GM23338 (cell line): ENCODE results near the gene RGS17.

Experiments used
- CREB1 ChIP-seq: fragments of 250-450 bp; sonication (Bioruptor Pico); IDR thresholded peaks from 2 replicates; pipeline ENCODE4 v1.5.0; 2020; ENCODE audit warnings: low read depth, mild to moderate bottlenecking, moderate library complexity
- EZH2 ChIP-seq: fragments of 200-600 bp; sonication (generic); IDR thresholded peaks from one replicate; pipeline ENCODE4 v1.8.0; 2017; ENCODE audit warnings: antibody characterized with exemption, mild to moderate bottlenecking, low read depth; ENCODE audit not compliant: unreplicated experiment
- EZH2phosphoT487 ChIP-seq: fragments of 200-600 bp; sonication (generic); IDR thresholded peaks from one replicate; pipeline ENCODE4 v1.8.1; 2018; ENCODE audit warnings: antibody characterized with exemption; ENCODE audit not compliant: unreplicated experiment
- NANOG ChIP-seq: IDR thresholded peaks from 2 replicates; pipeline ENCODE4 v1.6.1; 2016; ENCODE audit warnings: antibody characterized with exemption, borderline replicate concordance
- POLR2AphosphoS5 ChIP-seq: IDR thresholded peaks from 2 replicates; pipeline ENCODE4 v1.6.1; 2016; ENCODE audit warnings: antibody characterized with exemption, low read depth
- STAT1 ChIP-seq: IDR thresholded peaks from one replicate; pipeline ENCODE4 v1.6.1; 2016; ENCODE audit warnings: antibody characterized with exemption; ENCODE audit not compliant: unreplicated experiment
- ZNF114 ChIP-seq: fragments of 250-450 bp; sonication (Bioruptor Pico); IDR thresholded peaks from 2 replicates; pipeline ENCODE4 v1.5.0; 2020; ENCODE audit warnings: mild to moderate bottlenecking, moderate library complexity
- TF ChIP-seq, protein P1 (sequence below), 2 experiments: fragments of 200-600 bp in 1 of 2; sonication (generic) in 1 of 2; conservative IDR thresholded peaks; 2 replicates each; pipeline versions ENCODE4 v1.5.1 to v1.6.1; 2016 to 2017; ENCODE audit warnings: antibody characterized with exemption in 2 of 2, low read depth in 2 of 2, mild to moderate bottlenecking in 2 of 2, moderate library complexity in 1 of 2
- TF ChIP-seq, protein P2 (sequence below): IDR thresholded peaks from one replicate; pipeline ENCODE4 v1.6.1; 2018; ENCODE audit warnings: antibody characterized with exemption; ENCODE audit not compliant: unreplicated experiment
- TF ChIP-seq, protein P3 (sequence below): IDR thresholded peaks from 2 replicates; pipeline ENCODE4 v1.6.1; 2016; ENCODE audit warnings: antibody characterized with exemption
- TF ChIP-seq, protein P4 (sequence below): fragments of 250-450 bp; sonication (Bioruptor Pico); IDR thresholded peaks from 2 replicates; pipeline ENCODE4 v1.5.0; 2020; ENCODE audit warnings: mild to moderate bottlenecking, moderate library complexity

DNA sequence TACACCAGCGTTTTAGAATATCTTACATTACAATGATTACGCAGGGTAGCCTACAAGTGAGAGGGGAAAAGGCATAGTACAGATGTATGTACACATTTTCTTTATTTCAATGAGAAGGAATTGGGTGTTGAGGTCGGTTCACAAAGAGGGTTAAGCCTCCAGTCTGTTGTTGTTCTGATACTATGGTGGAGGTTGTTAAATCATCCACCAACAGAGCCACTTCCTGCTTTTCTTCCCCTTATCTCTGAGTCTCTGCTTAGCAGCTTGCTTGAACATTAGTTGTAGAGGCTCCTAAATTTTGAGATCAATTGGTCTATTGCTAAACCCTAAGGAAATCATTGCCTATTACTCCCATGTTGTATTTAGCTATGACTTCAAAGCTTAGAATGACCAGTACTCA is 7.3 kb downstream of the RGS17 start:
- TF ChIP-seq, protein P1, sequence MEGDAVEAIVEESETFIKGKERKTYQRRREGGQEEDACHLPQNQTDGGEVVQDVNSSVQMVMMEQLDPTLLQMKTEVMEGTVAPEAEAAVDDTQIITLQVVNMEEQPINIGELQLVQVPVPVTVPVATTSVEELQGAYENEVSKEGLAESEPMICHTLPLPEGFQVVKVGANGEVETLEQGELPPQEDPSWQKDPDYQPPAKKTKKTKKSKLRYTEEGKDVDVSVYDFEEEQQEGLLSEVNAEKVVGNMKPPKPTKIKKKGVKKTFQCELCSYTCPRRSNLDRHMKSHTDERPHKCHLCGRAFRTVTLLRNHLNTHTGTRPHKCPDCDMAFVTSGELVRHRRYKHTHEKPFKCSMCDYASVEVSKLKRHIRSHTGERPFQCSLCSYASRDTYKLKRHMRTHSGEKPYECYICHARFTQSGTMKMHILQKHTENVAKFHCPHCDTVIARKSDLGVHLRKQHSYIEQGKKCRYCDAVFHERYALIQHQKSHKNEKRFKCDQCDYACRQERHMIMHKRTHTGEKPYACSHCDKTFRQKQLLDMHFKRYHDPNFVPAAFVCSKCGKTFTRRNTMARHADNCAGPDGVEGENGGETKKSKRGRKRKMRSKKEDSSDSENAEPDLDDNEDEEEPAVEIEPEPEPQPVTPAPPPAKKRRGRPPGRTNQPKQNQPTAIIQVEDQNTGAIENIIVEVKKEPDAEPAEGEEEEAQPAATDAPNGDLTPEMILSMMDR (conservative IDR thresholded peaks at IDR 0.05; ENCODE audit: low read depth in 2 of 2) = no peak
- TF ChIP-seq NANOG = no peak
- no peak for TF ChIP-seq EZH2
- no peak for TF ChIP-seq EZH2phosphoT487
- no peak for TF ChIP-seq POLR2AphosphoS5
- TF ChIP-seq, protein P2, sequence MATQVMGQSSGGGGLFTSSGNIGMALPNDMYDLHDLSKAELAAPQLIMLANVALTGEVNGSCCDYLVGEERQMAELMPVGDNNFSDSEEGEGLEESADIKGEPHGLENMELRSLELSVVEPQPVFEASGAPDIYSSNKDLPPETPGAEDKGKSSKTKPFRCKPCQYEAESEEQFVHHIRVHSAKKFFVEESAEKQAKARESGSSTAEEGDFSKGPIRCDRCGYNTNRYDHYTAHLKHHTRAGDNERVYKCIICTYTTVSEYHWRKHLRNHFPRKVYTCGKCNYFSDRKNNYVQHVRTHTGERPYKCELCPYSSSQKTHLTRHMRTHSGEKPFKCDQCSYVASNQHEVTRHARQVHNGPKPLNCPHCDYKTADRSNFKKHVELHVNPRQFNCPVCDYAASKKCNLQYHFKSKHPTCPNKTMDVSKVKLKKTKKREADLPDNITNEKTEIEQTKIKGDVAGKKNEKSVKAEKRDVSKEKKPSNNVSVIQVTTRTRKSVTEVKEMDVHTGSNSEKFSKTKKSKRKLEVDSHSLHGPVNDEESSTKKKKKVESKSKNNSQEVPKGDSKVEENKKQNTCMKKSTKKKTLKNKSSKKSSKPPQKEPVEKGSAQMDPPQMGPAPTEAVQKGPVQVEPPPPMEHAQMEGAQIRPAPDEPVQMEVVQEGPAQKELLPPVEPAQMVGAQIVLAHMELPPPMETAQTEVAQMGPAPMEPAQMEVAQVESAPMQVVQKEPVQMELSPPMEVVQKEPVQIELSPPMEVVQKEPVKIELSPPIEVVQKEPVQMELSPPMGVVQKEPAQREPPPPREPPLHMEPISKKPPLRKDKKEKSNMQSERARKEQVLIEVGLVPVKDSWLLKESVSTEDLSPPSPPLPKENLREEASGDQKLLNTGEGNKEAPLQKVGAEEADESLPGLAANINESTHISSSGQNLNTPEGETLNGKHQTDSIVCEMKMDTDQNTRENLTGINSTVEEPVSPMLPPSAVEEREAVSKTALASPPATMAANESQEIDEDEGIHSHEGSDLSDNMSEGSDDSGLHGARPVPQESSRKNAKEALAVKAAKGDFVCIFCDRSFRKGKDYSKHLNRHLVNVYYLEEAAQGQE = no peak
- no peak for TF ChIP-seq ZNF114 (CRISPR knock-in tag)
- TF ChIP-seq, protein P3, sequence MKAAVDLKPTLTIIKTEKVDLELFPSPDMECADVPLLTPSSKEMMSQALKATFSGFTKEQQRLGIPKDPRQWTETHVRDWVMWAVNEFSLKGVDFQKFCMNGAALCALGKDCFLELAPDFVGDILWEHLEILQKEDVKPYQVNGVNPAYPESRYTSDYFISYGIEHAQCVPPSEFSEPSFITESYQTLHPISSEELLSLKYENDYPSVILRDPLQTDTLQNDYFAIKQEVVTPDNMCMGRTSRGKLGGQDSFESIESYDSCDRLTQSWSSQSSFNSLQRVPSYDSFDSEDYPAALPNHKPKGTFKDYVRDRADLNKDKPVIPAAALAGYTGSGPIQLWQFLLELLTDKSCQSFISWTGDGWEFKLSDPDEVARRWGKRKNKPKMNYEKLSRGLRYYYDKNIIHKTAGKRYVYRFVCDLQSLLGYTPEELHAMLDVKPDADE = no peak
- TF ChIP-seq CREB1 (CRISPR knock-in tag) = no peak
- TF ChIP-seq, protein P4, sequence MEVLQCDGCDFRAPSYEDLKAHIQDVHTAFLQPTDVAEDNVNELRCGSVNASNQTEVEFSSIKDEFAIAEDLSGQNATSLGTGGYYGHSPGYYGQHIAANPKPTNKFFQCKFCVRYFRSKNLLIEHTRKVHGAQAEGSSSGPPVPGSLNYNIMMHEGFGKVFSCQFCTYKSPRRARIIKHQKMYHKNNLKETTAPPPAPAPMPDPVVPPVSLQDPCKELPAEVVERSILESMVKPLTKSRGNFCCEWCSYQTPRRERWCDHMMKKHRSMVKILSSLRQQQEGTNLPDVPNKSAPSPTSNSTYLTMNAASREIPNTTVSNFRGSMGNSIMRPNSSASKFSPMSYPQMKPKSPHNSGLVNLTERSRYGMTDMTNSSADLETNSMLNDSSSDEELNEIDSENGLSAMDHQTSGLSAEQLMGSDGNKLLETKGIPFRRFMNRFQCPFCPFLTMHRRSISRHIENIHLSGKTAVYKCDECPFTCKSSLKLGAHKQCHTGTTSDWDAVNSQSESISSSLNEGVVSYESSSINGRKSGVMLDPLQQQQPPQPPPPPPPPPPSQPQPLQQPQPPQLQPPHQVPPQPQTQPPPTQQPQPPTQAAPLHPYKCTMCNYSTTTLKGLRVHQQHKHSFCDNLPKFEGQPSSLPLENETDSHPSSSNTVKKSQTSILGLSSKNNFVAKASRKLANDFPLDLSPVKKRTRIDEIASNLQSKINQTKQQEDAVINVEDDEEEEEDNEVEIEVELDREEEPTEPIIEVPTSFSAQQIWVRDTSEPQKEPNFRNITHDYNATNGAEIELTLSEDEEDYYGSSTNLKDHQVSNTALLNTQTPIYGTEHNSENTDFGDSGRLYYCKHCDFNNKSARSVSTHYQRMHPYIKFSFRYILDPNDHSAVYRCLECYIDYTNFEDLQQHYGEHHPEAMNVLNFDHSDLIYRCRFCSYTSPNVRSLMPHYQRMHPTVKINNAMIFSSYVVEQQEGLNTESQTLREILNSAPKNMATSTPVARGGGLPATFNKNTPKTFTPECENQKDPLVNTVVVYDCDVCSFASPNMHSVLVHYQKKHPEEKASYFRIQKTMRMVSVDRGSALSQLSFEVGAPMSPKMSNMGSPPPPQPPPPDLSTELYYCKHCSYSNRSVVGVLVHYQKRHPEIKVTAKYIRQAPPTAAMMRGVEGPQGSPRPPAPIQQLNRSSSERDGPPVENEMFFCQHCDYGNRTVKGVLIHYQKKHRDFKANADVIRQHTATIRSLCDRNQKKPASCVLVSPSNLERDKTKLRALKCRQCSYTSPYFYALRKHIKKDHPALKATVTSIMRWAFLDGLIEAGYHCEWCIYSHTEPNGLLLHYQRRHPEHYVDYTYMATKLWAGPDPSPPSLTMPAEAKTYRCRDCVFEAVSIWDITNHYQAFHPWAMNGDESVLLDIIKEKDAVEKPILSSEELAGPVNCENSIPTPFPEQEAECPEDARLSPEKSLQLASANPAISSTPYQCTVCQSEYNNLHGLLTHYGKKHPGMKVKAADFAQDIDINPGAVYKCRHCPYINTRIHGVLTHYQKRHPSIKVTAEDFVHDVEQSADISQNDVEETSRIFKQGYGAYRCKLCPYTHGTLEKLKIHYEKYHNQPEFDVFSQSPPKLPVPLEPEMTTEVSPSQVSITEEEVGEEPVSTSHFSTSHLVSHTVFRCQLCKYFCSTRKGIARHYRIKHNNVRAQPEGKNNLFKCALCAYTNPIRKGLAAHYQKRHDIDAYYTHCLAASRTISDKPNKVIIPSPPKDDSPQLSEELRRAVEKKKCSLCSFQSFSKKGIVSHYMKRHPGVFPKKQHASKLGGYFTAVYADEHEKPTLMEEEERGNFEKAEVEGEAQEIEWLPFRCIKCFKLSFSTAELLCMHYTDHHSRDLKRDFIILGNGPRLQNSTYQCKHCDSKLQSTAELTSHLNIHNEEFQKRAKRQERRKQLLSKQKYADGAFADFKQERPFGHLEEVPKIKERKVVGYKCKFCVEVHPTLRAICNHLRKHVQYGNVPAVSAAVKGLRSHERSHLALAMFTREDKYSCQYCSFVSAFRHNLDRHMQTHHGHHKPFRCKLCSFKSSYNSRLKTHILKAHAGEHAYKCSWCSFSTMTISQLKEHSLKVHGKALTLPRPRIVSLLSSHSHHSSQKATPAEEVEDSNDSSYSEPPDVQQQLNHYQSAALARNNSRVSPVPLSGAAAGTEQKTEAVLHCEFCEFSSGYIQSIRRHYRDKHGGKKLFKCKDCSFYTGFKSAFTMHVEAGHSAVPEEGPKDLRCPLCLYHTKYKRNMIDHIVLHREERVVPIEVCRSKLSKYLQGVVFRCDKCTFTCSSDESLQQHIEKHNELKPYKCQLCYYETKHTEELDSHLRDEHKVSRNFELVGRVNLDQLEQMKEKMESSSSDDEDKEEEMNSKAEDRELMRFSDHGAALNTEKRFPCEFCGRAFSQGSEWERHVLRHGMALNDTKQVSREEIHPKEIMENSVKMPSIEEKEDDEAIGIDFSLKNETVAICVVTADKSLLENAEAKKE (CRISPR knock-in tag) = no peak
- no peak for TF ChIP-seq STAT1
